K562 (cell line): ENCODE data around the gene GRK4.

Experiments used
- PHB2 ChIP-seq: fragments of 450-650 bp; IDR thresholded peaks from 2 replicates; pipeline ENCODE4 v1.6.1; 2017; ENCODE audit warnings: low read depth
- TF ChIP-seq, protein P1 (sequence below), 3 experiments: IDR thresholded peaks in 2 of 3; conservative IDR thresholded peaks in 1 of 3; 2 replicates each; pipeline ENCODE4 v1.5.1; 2011 to 2012; ENCODE audit warnings: low read length in 3 of 3, mild to moderate bottlenecking in 3 of 3, control low read depth in 2 of 3, improper control_type of control experiment in 1 of 3, inconsistent platforms in 1 of 3, low read depth in 1 of 3, mixed read lengths in 1 of 3, moderate library complexity in 1 of 3; ENCODE audit not compliant: insufficient read depth in 2 of 3
- TF ChIP-seq, protein P2 (sequence below): sonication (generic); formaldehyde crosslinking; IDR thresholded peaks from 2 replicates; pipeline ENCODE4 v1.8.1; 2023; ENCODE audit warnings: mild to moderate bottlenecking, missing genetic modification reagents, moderate library complexity

- TF ChIP-seq, protein P1, sequence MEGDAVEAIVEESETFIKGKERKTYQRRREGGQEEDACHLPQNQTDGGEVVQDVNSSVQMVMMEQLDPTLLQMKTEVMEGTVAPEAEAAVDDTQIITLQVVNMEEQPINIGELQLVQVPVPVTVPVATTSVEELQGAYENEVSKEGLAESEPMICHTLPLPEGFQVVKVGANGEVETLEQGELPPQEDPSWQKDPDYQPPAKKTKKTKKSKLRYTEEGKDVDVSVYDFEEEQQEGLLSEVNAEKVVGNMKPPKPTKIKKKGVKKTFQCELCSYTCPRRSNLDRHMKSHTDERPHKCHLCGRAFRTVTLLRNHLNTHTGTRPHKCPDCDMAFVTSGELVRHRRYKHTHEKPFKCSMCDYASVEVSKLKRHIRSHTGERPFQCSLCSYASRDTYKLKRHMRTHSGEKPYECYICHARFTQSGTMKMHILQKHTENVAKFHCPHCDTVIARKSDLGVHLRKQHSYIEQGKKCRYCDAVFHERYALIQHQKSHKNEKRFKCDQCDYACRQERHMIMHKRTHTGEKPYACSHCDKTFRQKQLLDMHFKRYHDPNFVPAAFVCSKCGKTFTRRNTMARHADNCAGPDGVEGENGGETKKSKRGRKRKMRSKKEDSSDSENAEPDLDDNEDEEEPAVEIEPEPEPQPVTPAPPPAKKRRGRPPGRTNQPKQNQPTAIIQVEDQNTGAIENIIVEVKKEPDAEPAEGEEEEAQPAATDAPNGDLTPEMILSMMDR (IDR thresholded peaks at IDR 0.05 in 2 of 3, conservative IDR thresholded peaks at IDR 0.05 in 1 of 3; ENCODE audit: insufficient read depth in 2 of 3, low read depth in 1 of 3, low read length in 3 of 3): 0 out of 6 replicates have a peak, but pooled peaks of 2 of the 3 experiments have one; percentile 4 to 26
- no peak for TF ChIP-seq PHB2
- TF ChIP-seq, protein P2, sequence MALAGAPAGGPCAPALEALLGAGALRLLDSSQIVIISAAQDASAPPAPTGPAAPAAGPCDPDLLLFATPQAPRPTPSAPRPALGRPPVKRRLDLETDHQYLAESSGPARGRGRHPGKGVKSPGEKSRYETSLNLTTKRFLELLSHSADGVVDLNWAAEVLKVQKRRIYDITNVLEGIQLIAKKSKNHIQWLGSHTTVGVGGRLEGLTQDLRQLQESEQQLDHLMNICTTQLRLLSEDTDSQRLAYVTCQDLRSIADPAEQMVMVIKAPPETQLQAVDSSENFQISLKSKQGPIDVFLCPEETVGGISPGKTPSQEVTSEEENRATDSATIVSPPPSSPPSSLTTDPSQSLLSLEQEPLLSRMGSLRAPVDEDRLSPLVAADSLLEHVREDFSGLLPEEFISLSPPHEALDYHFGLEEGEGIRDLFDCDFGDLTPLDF (CRISPR knock-in tag): no peak
These were observed 110.0 kb downstream of the GRK4 start for GRCh38 chr4:3073158-3074077.
